Measurements from ENCODE around the gene POR.

POR gene

GRCh38 chr7:75980430-75981202, 65.7 kb downstream of the POR start:
- no peak for DNase-seq

GRCh38 chr7:75981203-75981452, 66.2 kb downstream of the POR start:
- DNase-seq, result no peak

GRCh38 chr7:75981453-75982305, 66.7 kb downstream of the POR start:
- DNase-seq, result no peak

GRCh38 chr7:75982306-75983064, 67.5 kb downstream of the POR start:
- DNase-seq, result no peak

- no peak for DNase-seq
Observed at GRCh38 chr7:75983471-75984129, 68.6 kb downstream of the POR start.

GRCh38 chr7:75984130-75985008, 69.4 kb downstream of the POR start:
- no peak for DNase-seq

- DNase-seq, result no peak
Observed at GRCh38 chr7:75985009-75985517, 70.1 kb downstream of the POR start.

GRCh38 chr7:75985518-75986146, 70.7 kb downstream of the POR start:
- DNase-seq, result no peak

- DNase-seq, result no peak
Observed at GRCh38 chr7:75986147-75986781, 71.3 kb downstream of the POR start.

- no peak for DNase-seq
Observed at GRCh38 chr7:75987026-75987804, 72.3 kb downstream of the POR start.

- no peak for DNase-seq
Observed at GRCh38 chr7:75987805-75988567, 73.0 kb downstream of the POR start.

GRCh38 chr7:75988568-75989499, 73.9 kb downstream of the POR start:
- no peak for DNase-seq

GRCh38 chr7:75989500-75990388, 74.8 kb downstream of the POR start:
- no peak for DNase-seq

GRCh38 chr7:75991531-75992082, 76.7 kb downstream of the POR start:
- no peak for DNase-seq

- DNase-seq, result no peak
Observed at GRCh38 chr7:75992083-75992755, 77.3 kb downstream of the POR start.

Measured in stimulated activated CD4-positive, alpha-beta T cell treated with anti-CD3 and anti-CD28 coated beads, Interleukin-1b, Interleukin-23, amount 100 ng/mL, for 48 hours (primary cell).